Neuronal stem cell (in vitro differentiated cells): Measurements from ENCODE around the gene MSI1.

ENCODE experiments used
- DNase-seq: peaks from one replicate; pipeline ENCODE4 v3.0.0-alpha.2; 2013; ENCODE audit warnings: low spot score
- H2AFZ ChIP-seq: one replicate; pipeline ENCODE4 v1.6.1; 2013; ENCODE audit warnings: mild to moderate bottlenecking, low read length, inconsistent platforms
- H2AK5ac ChIP-seq: 2 replicates; pipeline ENCODE4 v1.6.1; 2013; ENCODE audit warnings: low read depth, mild to moderate bottlenecking, inconsistent platforms, low read length, moderate library complexity, mixed read lengths
- H2BK120ac ChIP-seq: 2 replicates; pipeline ENCODE4 v1.6.1; 2013; ENCODE audit warnings: low read depth, mild to moderate bottlenecking, inconsistent platforms, low read length, moderate library complexity, mixed read lengths
- H2BK12ac ChIP-seq: one replicate; pipeline ENCODE4 v1.6.1; 2013; ENCODE audit warnings: low read length, inconsistent platforms
- H2BK15ac ChIP-seq: 2 replicates; pipeline ENCODE4 v1.6.1; 2013; ENCODE audit warnings: mild to moderate bottlenecking, low read length, inconsistent platforms, mixed read lengths
- H2BK5ac ChIP-seq: one replicate; pipeline ENCODE4 v1.6.1; 2013; ENCODE audit warnings: inconsistent platforms, mild to moderate bottlenecking, low read length, moderate library complexity
- H3K14ac ChIP-seq: one replicate; pipeline ENCODE4 v1.6.1; 2013; ENCODE audit warnings: low read length, inconsistent platforms
- H3K18ac ChIP-seq: 2 replicates; pipeline ENCODE4 v1.6.1; 2013; ENCODE audit warnings: low read length, inconsistent platforms
- H3K23ac ChIP-seq: 2 replicates; pipeline ENCODE4 v1.6.1; 2013; ENCODE audit warnings: low read depth, mild to moderate bottlenecking, mixed read lengths, low read length, inconsistent platforms; ENCODE audit not compliant: poor library complexity
- H3K27ac ChIP-seq: replicated peaks from 3 replicates; pipeline ENCODE4 v1.5.1; 2013; ENCODE audit warnings: low read length, inconsistent platforms
- H3K27me3 ChIP-seq, 3 experiments: 2 replicates each; pipeline ENCODE4 v1.6.1; 2013; ENCODE audit warnings: low read length in 3 of 3, mild to moderate bottlenecking in 2 of 3, inconsistent platforms in 1 of 3, low read depth in 1 of 3, mixed read lengths in 1 of 3, moderate library complexity in 1 of 3; ENCODE audit not compliant: control insufficient read depth in 3 of 3, insufficient read depth in 3 of 3
- H3K36me3 ChIP-seq, 2 donors: replicated peaks in 1 of 2; 2 replicates each; pipeline ENCODE4 v1.6.1; 2013; ENCODE audit warnings: low read length in 2 of 2; ENCODE audit not compliant: control insufficient read depth in 2 of 2, insufficient read depth in 2 of 2
- H3K4ac ChIP-seq: 2 replicates; pipeline ENCODE4 v1.6.1; 2013; ENCODE audit warnings: inconsistent platforms, mild to moderate bottlenecking, low read length, moderate library complexity
- H3K4me1 ChIP-seq, 2 donors: 1 replicate in 1 of 2; 2 replicates in 1 of 2; pipeline ENCODE4 v1.6.1; 2013; ENCODE audit warnings: low read length in 2 of 2, low read depth in 1 of 2; ENCODE audit not compliant: control insufficient read depth in 2 of 2, insufficient read depth in 1 of 2
- H3K4me2 ChIP-seq: one replicate; pipeline ENCODE4 v1.6.1; 2013; ENCODE audit warnings: mild to moderate bottlenecking, low read length, inconsistent platforms; ENCODE audit not compliant: insufficient read depth, poor library complexity, severe bottlenecking
- H3K4me3 ChIP-seq, 2 donors: 2 replicates each; pipeline ENCODE4 v1.5.1; 2013; ENCODE audit warnings: low read length in 2 of 2, mild to moderate bottlenecking in 2 of 2, inconsistent platforms in 1 of 2, moderate library complexity in 1 of 2
- H3K79me1 ChIP-seq: one replicate; pipeline ENCODE4 v1.6.1; 2013; ENCODE audit warnings: low read depth, mild to moderate bottlenecking, inconsistent platforms, low read length, moderate library complexity
- H3K9ac ChIP-seq: one replicate; pipeline ENCODE4 v1.6.1; 2013; ENCODE audit warnings: mild to moderate bottlenecking, low read depth, low read length, inconsistent platforms; ENCODE audit not compliant: poor library complexity
- H3K9me3 ChIP-seq, 2 donors: replicated peaks in 1 of 2; 2 replicates each; pipeline versions ENCODE3 to v1.6.1; 2013; ENCODE audit warnings: low read length in 2 of 2, mild to moderate bottlenecking in 2 of 2, inconsistent platforms in 1 of 2, low read depth in 1 of 2, mixed read lengths in 1 of 2, moderate library complexity in 1 of 2; ENCODE audit not compliant: control insufficient read depth in 2 of 2, insufficient read depth in 1 of 2
- H4K8ac ChIP-seq: one replicate; pipeline ENCODE4 v1.6.1; 2013; ENCODE audit warnings: low read depth, mild to moderate bottlenecking, inconsistent platforms, low read length, moderate library complexity
- H4K91ac ChIP-seq: one replicate; pipeline ENCODE4 v1.6.1; 2013; ENCODE audit warnings: low read length, low read depth, mild to moderate bottlenecking, inconsistent platforms; ENCODE audit not compliant: poor library complexity
- WGBS, 2 donors: extraction: QIAGEN DNeasy Blood & Tissue Kit; methylation state at CpG; one replicate each; pipeline ENCODE4 v1.1.7; 2013; ENCODE audit warnings: missing lambda C conversion rate in 2 of 2, mixed read lengths in 1 of 2; ENCODE audit not compliant: insufficient read length in 2 of 2, insufficient replicate concordance in 1 of 2; ENCODE audit errors: extremely low coverage in 2 of 2; 5-methylcytosine and 5-hydroxymethylcytosine counted together

MSI1 gene

GRCh38 chr12:120413901-120414695 lies 45.1 kb upstream of the MSI1 start:
- no peaks in the 10 kb centered on the region for H3K27me3 ChIP-seq
- H4K91ac ChIP-seq = no peak overlapping the region
- DNase-seq = peak; percentile 85
- peak overlapping the region; percentile 95 for H3K18ac ChIP-seq
- no peak overlapping the region for H2BK12ac ChIP-seq
- no peak overlapping the region for H3K14ac ChIP-seq
- H2AFZ ChIP-seq = peak overlapping the region; percentile 83
- H3K4me2 ChIP-seq = peak overlapping the region; percentile 31
- no peaks in the 10 kb centered on the region for H3K9me3 ChIP-seq
- no peaks in the 10 kb centered on the region for H3K79me1 ChIP-seq
- no peaks in the 10 kb centered on the region for H3K36me3 ChIP-seq
- H3K4me1 ChIP-seq = peaks cover 9 to 10% of the 10 kb centered on the region in 2 donors
- H2BK5ac ChIP-seq = peak overlapping the region; percentile 88
- H2AK5ac ChIP-seq = no peak overlapping the region
- no peak overlapping the region for H2BK15ac ChIP-seq
- H3K23ac ChIP-seq = no peak overlapping the region
- no peak overlapping the region for H3K4ac ChIP-seq
- peak overlapping the region in 1 of 2 donors; percentile 22 for H3K4me3 ChIP-seq
- no peak overlapping the region for H2BK120ac ChIP-seq
- no peak overlapping the region for H3K9ac ChIP-seq
- no peak overlapping the region for H4K8ac ChIP-seq
- WGBS, 2 donors = no CpG with 5 or more reads among the region's 13 CpGs
- H3K27ac ChIP-seq = peak overlapping the region; percentile 93

GRCh38 chr12:120412421-120412820 lies 43.5 kb upstream of the MSI1 start:
- H3K4me2 ChIP-seq = no peak overlapping the region
- H2BK15ac ChIP-seq = no peak overlapping the region
- peaks cover 9 to 10% of the 10 kb centered on the region in 2 donors for H3K4me1 ChIP-seq
- H3K27ac ChIP-seq = no peak overlapping the region
- no peak overlapping the region for H3K14ac ChIP-seq
- H4K91ac ChIP-seq = no peak overlapping the region
- no peak overlapping the region for H2BK5ac ChIP-seq
- DNase-seq = no peak
- H3K4ac ChIP-seq = no peak overlapping the region
- no peaks in the 10 kb centered on the region for H3K9me3 ChIP-seq
- H2AFZ ChIP-seq = no peak overlapping the region
- H2BK120ac ChIP-seq = no peak overlapping the region
- no peak overlapping the region for H3K23ac ChIP-seq
- H3K18ac ChIP-seq = no peak overlapping the region
- no CpG with 5 or more reads among the region's 7 CpGs for WGBS, 2 donors
- H3K27me3 ChIP-seq = no peaks in the 10 kb centered on the region
- no peak overlapping the region for H4K8ac ChIP-seq
- no peak overlapping the region for H3K9ac ChIP-seq
- H2BK12ac ChIP-seq = no peak overlapping the region
- H3K79me1 ChIP-seq = no peaks in the 10 kb centered on the region
- no peak overlapping the region for H2AK5ac ChIP-seq
- H3K4me3 ChIP-seq = no peak overlapping the region
- H3K36me3 ChIP-seq = no peaks in the 10 kb centered on the region

- no peak overlapping the region for H3K4me2 ChIP-seq
These were observed 39.8 kb upstream of the MSI1 start for GRCh38 chr12:120408771-120409170.

GRCh38 chr12:120406553-120406952 lies 37.6 kb upstream of the MSI1 start:
- Histone ChIP-seq H3K18ac (no peak overlapping the region), H3K4me2 (no peak overlapping the region), H2BK15ac (no peak overlapping the region), H2BK5ac (no peak overlapping the region), H2BK12ac (no peak overlapping the region), H3K9ac (no peak overlapping the region), H3K4me3 (no peak overlapping the region), H3K27ac (no peak overlapping the region), H3K9me3 (no peaks in the 10 kb centered on the region), H3K36me3 (no peaks in the 10 kb centered on the region), H2AFZ (peak overlapping the region; percentile 79), H2BK120ac (no peak overlapping the region), H3K27me3 (no peaks in the 10 kb centered on the region), H3K4ac (no peak overlapping the region), H3K79me1 (no peaks in the 10 kb centered on the region), H4K91ac (no peak overlapping the region), H3K4me1 (peaks cover 8 to 17% of the 10 kb centered on the region in 2 donors), H3K23ac (no peak overlapping the region), H3K14ac (no peak overlapping the region), H4K8ac (no peak overlapping the region), H2AK5ac (no peak overlapping the region)
- WGBS, 2 donors = no CpG with 5 or more reads among the region's 3 CpGs
- no peak for DNase-seq

More at GRCh38 chr12:120408771-120409170, 39.8 kb upstream of the MSI1 start:
- H2AK5ac ChIP-seq = peak overlapping the region; percentile 98
- H2BK120ac ChIP-seq = no peak overlapping the region
- H3K18ac ChIP-seq = peak overlapping the region; percentile 59
- no peak overlapping the region for H4K8ac ChIP-seq
- no peaks in the 10 kb centered on the region for H3K27me3 ChIP-seq
- H3K27ac ChIP-seq = no peak overlapping the region
- H3K36me3 ChIP-seq = no peaks in the 10 kb centered on the region
- peak overlapping the region; percentile 17 for H3K23ac ChIP-seq
- H3K79me1 ChIP-seq = no peaks in the 10 kb centered on the region
- H2BK5ac ChIP-seq = peak overlapping the region; percentile 5
- WGBS, 2 donors = no CpG with 5 or more reads among the region's 11 CpGs
- H3K4me1 ChIP-seq = peaks cover 5 to 8% of the 10 kb centered on the region in 2 donors
- H3K9me3 ChIP-seq = no peaks in the 10 kb centered on the region
- H3K14ac ChIP-seq = no peak overlapping the region
- peak overlapping the region; percentile 88 for H2BK12ac ChIP-seq
- H3K4ac ChIP-seq = no peak overlapping the region
- H3K4me3 ChIP-seq = no peak overlapping the region
- no peak for DNase-seq
- no peak overlapping the region for H2AFZ ChIP-seq
- H2BK15ac ChIP-seq = peak overlapping the region; percentile 25
- H3K9ac ChIP-seq = no peak overlapping the region
- H4K91ac ChIP-seq = no peak overlapping the region
